Vagina (tissue), 2 donors: ENCODE results near the gene CORIN. TPM values are rescaled to one million over a fixed set of nuclear protein-coding genes. Genes with fewer than 3 reads are reported as not detected.

Source experiments
- DNase-seq, 2 donors: peaks; one replicate each; pipeline ENCODE4 v3.0.0-alpha.2; 2017; ENCODE audit errors: extremely low spot score in 2 of 2
- H3K27ac ChIP-seq: fragments of 200-600 bp; sonication (generic); one replicate; pipeline ENCODE4 v1.5.1; 2019
- H3K27me3 ChIP-seq: fragments of 200-600 bp; sonication (generic); one replicate; pipeline ENCODE4 v1.5.1; 2019
- H3K36me3 ChIP-seq, 2 donors: fragments of 200-600 bp; sonication (generic); one replicate each; pipeline ENCODE4 v1.5.1; 2017 to 2019
- H3K4me1 ChIP-seq: fragments of 200-600 bp; sonication (generic); one replicate; pipeline ENCODE4 v1.5.1; 2019
- H3K4me3 ChIP-seq, 2 donors: fragments of 200-600 bp; sonication (generic); 1 replicate in 1 of 2; 2 replicates in 1 of 2; pipeline ENCODE4 v1.5.1; 2016 to 2019
- H3K9me3 ChIP-seq: fragments of 200-600 bp; sonication (generic); one replicate; pipeline ENCODE4 v1.5.1; 2019
- POLR2A ChIP-seq, 2 donors: fragments of 450-650 bp; IDR thresholded peaks; one replicate each; pipeline ENCODE4 v1.6.1; 2017; ENCODE audit warnings: antibody characterized with exemption in 2 of 2, mild to moderate bottlenecking in 2 of 2, moderate library complexity in 2 of 2
- POLR2AphosphoS5 ChIP-seq, 2 donors: sonication (generic); formaldehyde crosslinking; IDR thresholded peaks; one replicate each; pipeline ENCODE4 v1.9.0; 2017; ENCODE audit warnings: antibody characterized with exemption in 2 of 2, mild to moderate bottlenecking in 2 of 2, low read depth in 1 of 2; ENCODE audit not compliant: insufficient read depth in 1 of 2
- intact Hi-C: fragments of 100-400 bp; cut with DNase I; formaldehyde crosslinking; loops from one replicate; pipeline ENCODE4 v1.15.1; 2023
- total RNA-seq: library from RNA; depleted of rRNA; stranded (reverse); fragments of >200 nt; gene quantifications from one replicate; pipeline ENCODE4 v1.2.3, GENCODE V29; 2016
- TF ChIP-seq, protein P1 (sequence below), 3 experiments: fragments of 450-650 bp in 2 of 3; fragments of 200-600 bp in 1 of 3; sonication (generic) in 1 of 3; IDR thresholded peaks; one replicate each; pipeline ENCODE4 v1.5.1; 2017 to 2019; ENCODE audit warnings: antibody characterized with exemption in 3 of 3, mild to moderate bottlenecking in 2 of 3, moderate library complexity in 2 of 3

CORIN gene
- total RNA-seq, 1 donor from 2014 or later, result 5.4 TPM

DNA sequence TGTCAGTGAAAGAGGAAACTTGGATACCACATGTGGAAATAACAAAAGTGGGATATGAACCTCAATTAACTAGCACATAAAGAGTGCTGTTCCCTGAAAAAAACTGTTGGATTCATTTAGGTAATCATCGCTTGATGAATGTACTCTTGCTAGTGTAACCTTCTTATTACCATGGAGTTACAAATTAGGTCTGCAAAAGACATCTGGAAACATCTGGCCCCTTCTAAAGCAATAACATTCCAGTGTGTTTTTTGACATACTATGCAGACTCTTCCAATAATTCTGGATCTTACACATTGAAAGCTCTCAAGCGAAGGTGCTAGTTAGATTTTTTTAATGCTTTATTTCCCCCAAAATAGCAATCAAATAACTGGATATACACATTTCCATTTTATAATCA is 218.2 kb downstream of the CORIN start:
- DNase-seq, result no peak
- no peak overlapping the region for H3K4me3 ChIP-seq
- intact Hi-C loops, result no loop called here
- no peaks in the 10 kb centered on the region for H3K36me3 ChIP-seq
- H3K27me3 ChIP-seq, result no peaks in the 10 kb centered on the region
- no peaks in the 10 kb centered on the region for H3K9me3 ChIP-seq
- peak overlapping the region; percentile 12 for H3K27ac ChIP-seq
- no peaks in the 10 kb centered on the region for H3K4me1 ChIP-seq
- TF ChIP-seq, protein P1, sequence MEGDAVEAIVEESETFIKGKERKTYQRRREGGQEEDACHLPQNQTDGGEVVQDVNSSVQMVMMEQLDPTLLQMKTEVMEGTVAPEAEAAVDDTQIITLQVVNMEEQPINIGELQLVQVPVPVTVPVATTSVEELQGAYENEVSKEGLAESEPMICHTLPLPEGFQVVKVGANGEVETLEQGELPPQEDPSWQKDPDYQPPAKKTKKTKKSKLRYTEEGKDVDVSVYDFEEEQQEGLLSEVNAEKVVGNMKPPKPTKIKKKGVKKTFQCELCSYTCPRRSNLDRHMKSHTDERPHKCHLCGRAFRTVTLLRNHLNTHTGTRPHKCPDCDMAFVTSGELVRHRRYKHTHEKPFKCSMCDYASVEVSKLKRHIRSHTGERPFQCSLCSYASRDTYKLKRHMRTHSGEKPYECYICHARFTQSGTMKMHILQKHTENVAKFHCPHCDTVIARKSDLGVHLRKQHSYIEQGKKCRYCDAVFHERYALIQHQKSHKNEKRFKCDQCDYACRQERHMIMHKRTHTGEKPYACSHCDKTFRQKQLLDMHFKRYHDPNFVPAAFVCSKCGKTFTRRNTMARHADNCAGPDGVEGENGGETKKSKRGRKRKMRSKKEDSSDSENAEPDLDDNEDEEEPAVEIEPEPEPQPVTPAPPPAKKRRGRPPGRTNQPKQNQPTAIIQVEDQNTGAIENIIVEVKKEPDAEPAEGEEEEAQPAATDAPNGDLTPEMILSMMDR (IDR thresholded peaks at IDR 0.05), result no peak
- no peak for TF ChIP-seq POLR2A (IDR thresholded peaks at IDR 0.05)
- no peak for TF ChIP-seq POLR2AphosphoS5 (IDR thresholded peaks at IDR 0.05; ENCODE audit: insufficient read depth in 1 of 2, low read depth in 1 of 2)

DNA sequence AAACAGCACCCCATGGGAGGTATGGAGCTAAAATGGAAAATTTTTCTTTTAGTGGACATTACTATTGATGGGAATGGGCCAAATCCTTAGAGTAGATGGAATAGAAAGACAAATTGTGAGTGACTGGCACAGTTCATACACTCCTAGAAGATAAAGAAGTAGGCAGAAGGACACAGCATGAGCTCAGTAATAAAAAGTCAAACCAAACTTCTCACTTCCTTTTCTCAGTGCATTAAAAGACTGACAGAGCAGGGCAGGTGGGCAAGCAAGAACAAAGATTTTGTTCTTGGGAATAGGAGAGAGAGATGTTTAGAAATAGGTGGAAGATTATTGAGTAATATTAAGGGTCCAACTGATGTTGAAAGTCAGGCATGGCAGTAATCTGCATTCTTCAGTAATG is 220.3 kb downstream of the CORIN start:
- H3K27me3 ChIP-seq, result no peaks in the 10 kb centered on the region
- H3K36me3 ChIP-seq, result no peaks in the 10 kb centered on the region
- no peak overlapping the region for H3K27ac ChIP-seq
- no peak overlapping the region for H3K4me3 ChIP-seq
- intact Hi-C loops, result no loop called here
- TF ChIP-seq POLR2A (IDR thresholded peaks at IDR 0.05) (no peak), POLR2AphosphoS5 (IDR thresholded peaks at IDR 0.05; ENCODE audit: insufficient read depth in 1 of 2, low read depth in 1 of 2) (no peak)
- TF ChIP-seq, protein P1 (IDR thresholded peaks at IDR 0.05), result no peak
- no peaks in the 10 kb centered on the region for H3K4me1 ChIP-seq
- H3K9me3 ChIP-seq, result no peaks in the 10 kb centered on the region
- DNase-seq, result no peak

DNA sequence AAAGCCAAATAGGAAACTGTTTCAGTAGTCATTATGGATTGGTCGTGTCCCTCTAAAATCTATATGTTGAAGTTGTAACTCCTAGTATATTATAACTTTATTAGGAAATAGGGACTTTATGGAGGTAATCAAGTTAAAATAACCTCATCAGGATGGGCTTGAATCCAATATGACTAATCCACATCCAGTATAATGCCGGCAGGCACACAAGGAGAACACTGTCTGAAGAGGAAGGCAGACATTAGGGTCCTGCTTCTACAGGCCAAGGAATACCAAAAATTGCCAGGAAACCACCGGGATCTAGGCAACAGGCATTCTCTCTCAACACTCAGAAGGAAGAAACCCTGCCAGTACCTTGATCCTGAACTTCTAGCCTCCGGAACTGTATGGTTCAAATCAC is 222.5 kb downstream of the CORIN start:
- H3K4me3 ChIP-seq, result no peak overlapping the region
- H3K9me3 ChIP-seq, result no peaks in the 10 kb centered on the region
- intact Hi-C loops, result no loop called here
- no peaks in the 10 kb centered on the region for H3K27me3 ChIP-seq
- no peak overlapping the region for H3K27ac ChIP-seq
- DNase-seq, result no peak
- TF ChIP-seq POLR2AphosphoS5 (IDR thresholded peaks at IDR 0.05; ENCODE audit: insufficient read depth in 1 of 2, low read depth in 1 of 2) (no peak), POLR2A (IDR thresholded peaks at IDR 0.05) (no peak)
- TF ChIP-seq, protein P1 (IDR thresholded peaks at IDR 0.05), result no peak
- no peaks in the 10 kb centered on the region for H3K4me1 ChIP-seq
- no peaks in the 10 kb centered on the region for H3K36me3 ChIP-seq

DNA sequence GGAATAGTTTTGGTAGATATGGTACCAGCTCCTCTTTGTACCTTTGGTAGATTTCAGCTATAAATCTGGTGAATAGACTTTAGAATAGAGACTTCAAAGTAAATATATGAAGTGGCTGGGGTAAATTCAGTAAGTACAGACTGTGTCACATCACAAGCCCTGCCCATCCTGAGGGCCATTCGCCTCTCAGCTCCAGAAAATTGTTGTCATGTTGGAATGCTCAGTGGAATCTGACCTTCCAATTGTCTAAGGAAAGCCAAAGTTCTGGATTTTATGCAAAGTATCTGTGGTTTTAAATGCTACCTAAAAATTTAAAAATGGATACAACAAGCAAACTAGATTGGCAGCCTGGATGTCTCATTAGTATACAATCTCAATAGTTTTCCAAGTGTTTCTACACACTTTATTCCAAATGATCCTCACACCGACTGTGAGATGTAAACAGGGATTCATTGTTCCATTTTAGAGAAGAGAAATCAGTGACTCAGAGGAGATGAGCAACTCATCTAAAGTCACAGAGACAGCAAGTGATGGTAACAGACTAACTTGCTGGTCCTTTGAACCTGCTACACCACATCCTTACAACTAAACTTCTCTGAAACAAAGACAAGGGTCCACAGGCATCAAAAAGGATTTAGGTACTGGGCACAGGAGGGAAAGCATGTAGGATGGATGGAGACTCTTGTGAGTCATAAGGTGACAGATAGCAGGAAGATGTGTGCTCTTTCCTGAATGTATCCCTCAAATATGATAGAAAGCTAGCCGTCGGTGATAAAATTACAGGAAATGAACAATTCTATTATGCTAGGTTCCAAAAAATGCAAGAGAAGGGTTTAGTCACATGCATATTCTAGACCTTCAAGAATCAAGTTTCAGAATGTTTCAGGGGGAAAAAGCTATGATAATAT is 225.5 kb downstream of the CORIN start:
- Histone ChIP-seq H3K9me3 (no peaks in the 10 kb centered on the region), H3K36me3 (no peaks in the 10 kb centered on the region), H3K27me3 (no peaks in the 10 kb centered on the region), H3K4me3 (no peak overlapping the region), H3K27ac (peak overlapping the region; percentile 25), H3K4me1 (no peaks in the 10 kb centered on the region)
- TF ChIP-seq POLR2AphosphoS5 (IDR thresholded peaks at IDR 0.05; ENCODE audit: insufficient read depth in 1 of 2, low read depth in 1 of 2) (no peak), POLR2A (IDR thresholded peaks at IDR 0.05) (no peak)
- TF ChIP-seq, protein P1 (IDR thresholded peaks at IDR 0.05), result no peak
- DNase-seq, result no peak
- intact Hi-C loops, result no loop called here

DNA sequence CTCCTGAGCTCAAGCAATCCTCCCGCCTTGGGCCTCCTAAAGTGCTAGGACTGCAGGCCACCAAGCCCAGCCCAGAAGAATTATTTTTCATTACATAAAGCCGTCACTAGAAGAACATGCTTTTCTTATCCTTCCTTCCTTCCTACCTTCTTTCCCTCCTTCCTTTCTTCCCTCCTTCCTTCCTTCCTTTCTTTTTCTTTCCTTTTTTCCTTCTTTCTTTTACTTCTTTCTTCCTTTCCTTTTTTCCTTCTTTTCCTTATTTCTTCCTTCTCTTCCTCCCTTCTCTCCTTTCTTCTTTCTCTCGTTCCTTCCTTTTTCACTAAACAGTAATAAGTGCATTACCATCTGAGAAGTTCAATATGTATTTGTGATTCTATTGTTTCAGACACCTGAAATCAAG is 231.4 kb downstream of the CORIN start:
- Histone ChIP-seq H3K4me1 (no peaks in the 10 kb centered on the region), H3K27ac (no peak overlapping the region), H3K27me3 (no peaks in the 10 kb centered on the region), H3K9me3 (no peaks in the 10 kb centered on the region), H3K4me3 (no peak overlapping the region), H3K36me3 (no peaks in the 10 kb centered on the region)
- intact Hi-C loops, result no loop called here
- DNase-seq, result no peak
- TF ChIP-seq, protein P1 (IDR thresholded peaks at IDR 0.05), result no peak
- TF ChIP-seq POLR2AphosphoS5 (IDR thresholded peaks at IDR 0.05; ENCODE audit: insufficient read depth in 1 of 2, low read depth in 1 of 2) (no peak), POLR2A (IDR thresholded peaks at IDR 0.05) (no peak)
